ENCODE data around the gene CMC4.

Gene CMC4

GRCh38 chrX:155112171-155112570 lies 41.2 kb upstream of the CMC4 start:
- H3K9ac ChIP-seq (ENCODE audit: low read length) = no peak overlapping the region
- peaks cover 16% of the 10 kb centered on the region; the same call in 1 of the 2 replicates for H3K36me3 ChIP-seq (ENCODE audit: low read length)
- H3K9me2 ChIP-seq (replicated peaks; ENCODE audit: insufficient read depth, low read length) = no peaks in the 10 kb centered on the region
- H3F3A ChIP-seq (ENCODE audit: insufficient read depth) = no peaks in the 10 kb centered on the region
- H2AFZ ChIP-seq (ENCODE audit: low read depth, low read length, severe bottlenecking) = no peak overlapping the region
- no peak overlapping the region for H3K4me2 ChIP-seq (ENCODE audit: low read depth, low read length, poor library complexity, severe bottlenecking)
- H3K79me2 ChIP-seq (ENCODE audit: insufficient read depth, low read length) = no peaks in the 10 kb centered on the region
- H3K27ac ChIP-seq (ENCODE audit: low read depth, low read length) = no peak overlapping the region
- H3K9me3 ChIP-seq (ENCODE audit: insufficient read depth, low read length) = no peaks in the 10 kb centered on the region
- no peaks in the 10 kb centered on the region for H3K27me3 ChIP-seq (ENCODE audit: low read length)
- H4K20me1 ChIP-seq (ENCODE audit: low read depth, low read length) = no peaks in the 10 kb centered on the region
- no peak overlapping the region for H3K4me3 ChIP-seq (ENCODE audit: insufficient read depth, low read length, poor library complexity, severe bottlenecking)
- TF ChIP-seq CTCF (IDR thresholded peaks at IDR 0.05; ENCODE audit: insufficient read depth, low read length, poor library complexity, severe bottlenecking) = no peak
- TF ChIP-seq EZH2phosphoT487 (conservative IDR thresholded peaks at IDR 0.05; ENCODE audit: low read length) = no peak

- no peak overlapping the region for H3K4me2 ChIP-seq (ENCODE audit: low read depth, low read length, poor library complexity, severe bottlenecking)
- H3K9me3 ChIP-seq (ENCODE audit: insufficient read depth, low read length) = no peaks in the 10 kb centered on the region
- no peaks in the 10 kb centered on the region for H3K79me2 ChIP-seq (ENCODE audit: insufficient read depth, low read length)
- no peak overlapping the region for H3K27ac ChIP-seq (ENCODE audit: low read depth, low read length)
- H3F3A ChIP-seq (ENCODE audit: insufficient read depth) = no peaks in the 10 kb centered on the region
- H4K20me1 ChIP-seq (ENCODE audit: low read depth, low read length) = no peaks in the 10 kb centered on the region
- H3K9ac ChIP-seq (ENCODE audit: low read length) = no peak overlapping the region
- peaks cover 16% of the 10 kb centered on the region; the same call in 1 of the 2 replicates for H3K36me3 ChIP-seq (ENCODE audit: low read length)
- TF ChIP-seq EZH2phosphoT487 (conservative IDR thresholded peaks at IDR 0.05; ENCODE audit: low read length) (no peak), CTCF (IDR thresholded peaks at IDR 0.05; ENCODE audit: insufficient read depth, low read length, poor library complexity, severe bottlenecking) (no peak)
- no peaks in the 10 kb centered on the region for H3K9me2 ChIP-seq (replicated peaks; ENCODE audit: insufficient read depth, low read length)
- H3K4me3 ChIP-seq (ENCODE audit: insufficient read depth, low read length, poor library complexity, severe bottlenecking) = no peak overlapping the region
- no peak overlapping the region for H2AFZ ChIP-seq (ENCODE audit: low read depth, low read length, severe bottlenecking)
- no peaks in the 10 kb centered on the region for H3K27me3 ChIP-seq (ENCODE audit: low read length)
These were observed 37.5 kb upstream of the CMC4 start for GRCh38 chrX:155108427-155108826.

GRCh38 chrX:155105919-155106318 lies 35.0 kb upstream of the CMC4 start:
- Histone ChIP-seq H3K36me3 (ENCODE audit: low read length) (peaks cover 15% of the 10 kb centered on the region; the same call in 1 of the 2 replicates), H3K4me2 (ENCODE audit: low read depth, low read length, poor library complexity, severe bottlenecking) (no peak overlapping the region), H3K27ac (ENCODE audit: low read depth, low read length) (no peak overlapping the region), H3K79me2 (ENCODE audit: insufficient read depth, low read length) (no peaks in the 10 kb centered on the region), H3K9ac (ENCODE audit: low read length) (no peak overlapping the region), H4K20me1 (ENCODE audit: low read depth, low read length) (no peaks in the 10 kb centered on the region), H3K9me3 (ENCODE audit: insufficient read depth, low read length) (no peaks in the 10 kb centered on the region), H3F3A (ENCODE audit: insufficient read depth) (no peaks in the 10 kb centered on the region), H2AFZ (ENCODE audit: low read depth, low read length, severe bottlenecking) (no peak overlapping the region), H3K9me2 (replicated peaks; ENCODE audit: insufficient read depth, low read length) (no peaks in the 10 kb centered on the region), H3K4me3 (ENCODE audit: insufficient read depth, low read length, poor library complexity, severe bottlenecking) (no peak overlapping the region), H3K27me3 (ENCODE audit: low read length) (no peaks in the 10 kb centered on the region)
- TF ChIP-seq EZH2phosphoT487 (conservative IDR thresholded peaks at IDR 0.05; ENCODE audit: low read length) (no peak), CTCF (IDR thresholded peaks at IDR 0.05; ENCODE audit: insufficient read depth, low read length, poor library complexity, severe bottlenecking) (no peak)

Measured in SU-DHL-6 (cell line).